Fibroblast of lung (primary cell): ENCODE data around the gene MICAL1. TPM values are rescaled to one million over a fixed set of nuclear protein-coding genes. Genes with fewer than 3 reads are reported as not detected.

Experiments
- DNase-seq, 2 donors: peaks; one replicate each; pipeline versions ENCODE4 v3.0.0 to v3.0.0-alpha.2; 2010; ENCODE audit warnings: low read depth in 2 of 2
- H2AFZ ChIP-seq: 2 replicates; pipeline ENCODE4 v1.5.1; 2012; ENCODE audit warnings: low read length, control low read depth, inconsistent platforms
- H3K27ac ChIP-seq: 2 replicates; pipeline ENCODE4 v1.5.1; 2011; ENCODE audit warnings: low read length, control low read depth; ENCODE audit not compliant: insufficient read depth
- H3K27me3 ChIP-seq: 2 replicates; pipeline ENCODE4 v1.5.1; 2011; ENCODE audit warnings: mild to moderate bottlenecking, low read length; ENCODE audit not compliant: control insufficient read depth, insufficient read depth
- H3K36me3 ChIP-seq: 2 replicates; pipeline ENCODE4 v1.5.1; 2011; ENCODE audit warnings: low read length; ENCODE audit not compliant: control insufficient read depth, insufficient read depth
- H3K4me1 ChIP-seq: 2 replicates; pipeline ENCODE4 v1.5.1; 2011; ENCODE audit warnings: low read length; ENCODE audit not compliant: control insufficient read depth, insufficient read depth; ENCODE audit errors: extremely low read depth
- H3K4me2 ChIP-seq: 2 replicates; pipeline ENCODE4 v1.5.1; 2011; ENCODE audit warnings: low read length, control low read depth; ENCODE audit not compliant: insufficient read depth; ENCODE audit errors: extremely low read depth
- H3K4me3 ChIP-seq, 4 experiments: fragments of 200-600 bp in 1 of 4; sonication (generic) in 1 of 4; replicated peaks in 1 of 4; 2 replicates each; pipeline ENCODE4 v1.5.1; 2011 to 2016; ENCODE audit warnings: low read length in 4 of 4, low read depth in 3 of 4, mild to moderate bottlenecking in 3 of 4, control low read depth in 2 of 4, inconsistent platforms in 1 of 4, mixed read lengths in 1 of 4; ENCODE audit not compliant: insufficient read depth in 1 of 4; ENCODE audit errors: control extremely low read depth in 1 of 4
- H3K79me2 ChIP-seq: 2 replicates; pipeline ENCODE4 v1.5.1; 2012; ENCODE audit warnings: mild to moderate bottlenecking, low read length, inconsistent platforms; ENCODE audit not compliant: control insufficient read depth, insufficient read depth
- H3K9ac ChIP-seq: 2 replicates; pipeline ENCODE4 v1.5.1; 2011; ENCODE audit warnings: mild to moderate bottlenecking, low read length, control low read depth; ENCODE audit not compliant: insufficient read depth
- H3K9me3 ChIP-seq: 2 replicates; pipeline ENCODE4 v1.5.1; 2012; ENCODE audit warnings: low read depth, low read length; ENCODE audit not compliant: control insufficient read depth, insufficient read depth
- H4K20me1 ChIP-seq: 2 replicates; pipeline ENCODE4 v1.5.1; 2011; ENCODE audit warnings: low read length; ENCODE audit not compliant: control insufficient read depth, insufficient read depth; ENCODE audit errors: extremely low read depth
- EZH2 ChIP-seq: IDR thresholded peaks from 2 replicates; pipeline ENCODE4 v1.5.1; 2012; ENCODE audit warnings: low read length, control low read depth, mild to moderate bottlenecking; ENCODE audit errors: missing control alignments
- polyA plus RNA-seq, 2 donors: library from polyadenylated mRNA; depleted of rRNA in 1 of 2; stranded (reverse) in 1 of 2; unstranded in 1 of 2; fragments of >200 nt; gene quantifications; 2 replicates each; pipeline ENCODE4 v1.2.1, GENCODE V29; 2011 to 2012; ENCODE audit warnings: missing spikeins in 1 of 2
- total RNA-seq: library from RNA; depleted of rRNA; stranded (reverse); fragments of >200 nt; gene quantifications from 2 replicates; pipeline ENCODE4 v1.2.1, GENCODE V29; 2014
- TF ChIP-seq, protein P1 (sequence below), 2 donors: IDR thresholded peaks in 1 of 2; conservative IDR thresholded peaks in 1 of 2; 1 replicate in 1 of 2; 2 replicates in 1 of 2; pipeline ENCODE4 v1.5.1; 2011 to 2012; ENCODE audit warnings: low read length in 2 of 2, control low read depth in 1 of 2, inconsistent platforms in 1 of 2, low read depth in 1 of 2, mild to moderate bottlenecking in 1 of 2

Gene MICAL1
- total and polyA plus RNA-seq, 2 donors (not counting 1 experiment from before 2014, with no cell fraction given) = 37.5 to 53.5 TPM

DNA sequence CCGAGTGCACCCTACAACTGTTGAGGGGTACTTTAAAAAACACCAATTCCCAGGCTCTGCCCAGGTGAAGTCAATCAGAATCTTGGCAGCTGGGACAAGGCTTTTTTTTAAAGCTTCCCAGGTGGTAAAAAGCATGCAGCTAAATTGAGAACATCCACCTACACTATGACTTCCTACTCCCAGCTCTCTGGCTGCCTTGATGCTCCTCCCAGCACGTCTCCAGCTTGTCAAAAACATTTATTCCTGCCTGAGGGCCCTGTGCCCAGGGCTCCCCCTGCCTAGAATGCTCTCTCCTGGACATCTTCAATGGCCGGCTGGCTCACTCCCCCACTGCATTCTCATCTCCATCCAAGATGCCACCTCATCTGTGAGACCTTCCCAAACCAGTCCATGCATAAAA is 17.5 kb upstream of the MICAL1 start:
- Histone ChIP-seq H3K4me3 (no peak overlapping the region), H3K36me3 (peaks cover 18% of the 10 kb centered on the region), H3K27me3 (no peaks in the 10 kb centered on the region), H3K9ac (no peak overlapping the region), H3K4me2 (no peak overlapping the region), H4K20me1 (no peaks in the 10 kb centered on the region), H3K4me1 (no peaks in the 10 kb centered on the region), H3K79me2 (peaks cover 4% of the 10 kb centered on the region), H3K9me3 (no peaks in the 10 kb centered on the region), H2AFZ (no peak overlapping the region), H3K27ac (no peak overlapping the region)
- DNase-seq = no peak
- TF ChIP-seq EZH2 = no peak
- TF ChIP-seq, protein P1, sequence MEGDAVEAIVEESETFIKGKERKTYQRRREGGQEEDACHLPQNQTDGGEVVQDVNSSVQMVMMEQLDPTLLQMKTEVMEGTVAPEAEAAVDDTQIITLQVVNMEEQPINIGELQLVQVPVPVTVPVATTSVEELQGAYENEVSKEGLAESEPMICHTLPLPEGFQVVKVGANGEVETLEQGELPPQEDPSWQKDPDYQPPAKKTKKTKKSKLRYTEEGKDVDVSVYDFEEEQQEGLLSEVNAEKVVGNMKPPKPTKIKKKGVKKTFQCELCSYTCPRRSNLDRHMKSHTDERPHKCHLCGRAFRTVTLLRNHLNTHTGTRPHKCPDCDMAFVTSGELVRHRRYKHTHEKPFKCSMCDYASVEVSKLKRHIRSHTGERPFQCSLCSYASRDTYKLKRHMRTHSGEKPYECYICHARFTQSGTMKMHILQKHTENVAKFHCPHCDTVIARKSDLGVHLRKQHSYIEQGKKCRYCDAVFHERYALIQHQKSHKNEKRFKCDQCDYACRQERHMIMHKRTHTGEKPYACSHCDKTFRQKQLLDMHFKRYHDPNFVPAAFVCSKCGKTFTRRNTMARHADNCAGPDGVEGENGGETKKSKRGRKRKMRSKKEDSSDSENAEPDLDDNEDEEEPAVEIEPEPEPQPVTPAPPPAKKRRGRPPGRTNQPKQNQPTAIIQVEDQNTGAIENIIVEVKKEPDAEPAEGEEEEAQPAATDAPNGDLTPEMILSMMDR (conservative IDR thresholded peaks at IDR 0.05 in 1 of 2, IDR thresholded peaks at IDR 0.05 in 1 of 2; ENCODE audit: low read depth in 1 of 2, low read length in 2 of 2) = no peak

DNA sequence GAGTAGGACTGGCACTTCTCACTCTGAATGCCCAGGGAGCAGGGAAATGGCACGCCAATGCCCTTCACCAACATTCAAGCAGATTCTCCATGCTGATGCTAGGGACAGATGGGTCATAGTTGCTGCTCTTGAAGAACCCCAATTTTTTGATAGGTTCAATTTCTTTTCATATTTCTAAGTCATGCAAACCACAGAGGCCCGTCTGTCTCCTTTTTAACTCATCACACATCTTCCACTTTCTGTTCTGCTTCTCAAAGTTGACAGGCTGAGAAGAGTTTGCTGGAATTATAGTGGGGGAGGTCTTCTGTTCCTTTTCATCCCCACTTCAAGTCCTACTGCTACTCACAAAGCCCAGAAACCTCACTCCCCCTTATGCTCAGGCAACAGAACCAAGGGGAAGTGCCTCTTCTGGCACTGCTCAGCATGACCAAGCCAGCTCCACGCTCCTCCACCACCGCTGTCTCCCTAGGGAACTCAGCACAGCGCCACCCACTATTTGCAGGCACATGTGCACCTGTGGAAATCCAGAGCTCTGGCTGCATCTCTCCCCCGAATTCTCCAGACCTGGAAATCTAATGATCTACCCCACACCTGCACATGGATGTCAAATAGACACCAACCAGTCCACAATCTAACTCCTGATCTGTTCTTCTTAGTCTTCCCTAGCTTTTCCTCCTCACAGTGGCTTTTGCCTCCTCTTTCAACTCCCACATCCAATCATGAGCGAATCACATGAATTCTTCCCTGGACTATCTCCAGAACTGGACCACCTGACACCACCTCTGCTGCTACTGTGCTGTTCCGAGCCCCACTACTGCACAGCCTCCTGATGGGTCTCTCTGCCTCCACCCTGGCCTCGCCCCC is 16.8 kb upstream of the MICAL1 start:
- no peak overlapping the region for H3K27ac ChIP-seq
- H3K4me1 ChIP-seq = no peaks in the 10 kb centered on the region
- H3K9ac ChIP-seq = no peak overlapping the region
- H2AFZ ChIP-seq = no peak overlapping the region
- no peaks in the 10 kb centered on the region for H4K20me1 ChIP-seq
- no peak for TF ChIP-seq EZH2
- TF ChIP-seq, protein P1 (conservative IDR thresholded peaks at IDR 0.05 in 1 of 2, IDR thresholded peaks at IDR 0.05 in 1 of 2; ENCODE audit: low read depth in 1 of 2, low read length in 2 of 2) = no peak
- H3K27me3 ChIP-seq = no peaks in the 10 kb centered on the region
- peaks cover under 1% of the 10 kb centered on the region for H3K79me2 ChIP-seq
- no peak overlapping the region for H3K4me2 ChIP-seq
- H3K9me3 ChIP-seq = no peaks in the 10 kb centered on the region
- peaks cover 18% of the 10 kb centered on the region for H3K36me3 ChIP-seq
- H3K4me3 ChIP-seq = no peak overlapping the region
- no peak for DNase-seq

DNA sequence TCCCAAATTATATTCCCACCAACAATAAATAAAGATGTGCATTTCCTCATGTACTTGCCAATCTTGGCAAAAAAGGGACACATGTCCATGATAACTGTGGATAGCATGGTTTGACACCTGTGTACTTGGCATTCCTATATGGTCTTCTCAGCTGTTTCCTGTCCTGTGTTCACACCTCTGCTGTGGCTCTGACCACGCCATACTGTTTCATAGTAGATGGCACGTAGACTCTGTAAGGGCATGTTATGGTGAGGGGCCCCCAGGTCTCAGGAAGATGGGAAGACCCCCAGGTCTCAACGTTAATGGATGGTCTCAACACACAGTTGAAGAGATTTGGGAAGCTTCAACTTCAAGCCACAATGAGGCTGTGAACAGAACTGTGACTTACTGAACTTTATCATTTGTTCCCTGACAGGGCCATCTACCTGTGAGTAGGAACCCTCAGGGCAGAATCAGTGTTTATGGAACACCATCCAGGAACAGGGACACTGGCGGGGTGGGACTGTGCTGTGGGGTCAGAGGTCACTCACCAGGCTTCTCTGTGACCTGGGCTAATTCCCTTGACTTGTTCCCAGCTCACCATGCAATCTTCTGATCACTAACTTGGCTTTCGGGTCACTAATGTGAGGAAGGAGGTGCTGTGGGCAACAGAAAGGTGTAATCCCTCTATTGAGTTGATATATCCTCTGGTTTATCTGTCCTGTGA is 15.7 kb upstream of the MICAL1 start:
- Histone ChIP-seq H3K4me1 (no peaks in the 10 kb centered on the region), H3K27me3 (no peaks in the 10 kb centered on the region), H3K4me3 (no peak overlapping the region), H3K9me3 (no peaks in the 10 kb centered on the region), H3K4me2 (no peak overlapping the region), H3K36me3 (peaks cover 19% of the 10 kb centered on the region), H2AFZ (no peak overlapping the region), H3K79me2 (no peaks in the 10 kb centered on the region), H4K20me1 (no peaks in the 10 kb centered on the region), H3K27ac (no peak overlapping the region), H3K9ac (no peak overlapping the region)
- no peak for DNase-seq
- TF ChIP-seq, protein P1 (conservative IDR thresholded peaks at IDR 0.05 in 1 of 2, IDR thresholded peaks at IDR 0.05 in 1 of 2; ENCODE audit: low read depth in 1 of 2, low read length in 2 of 2) = no peak
- TF ChIP-seq EZH2 = no peak
